HL-60/S4 (cell line): ENCODE results near the gene GOLM1.
"Not testable (repeated sequence)": the region's sequence is repeated elsewhere in the genome, so short reads cannot be mapped to it uniquely, and the experiment has no call there.

Experiments used
- in situ Hi-C: fragments of 300-500 bp; cut with MboI; formaldehyde crosslinking; loops from 2 replicates; pipeline ENCODE4 v1.14.3; 2022; ENCODE audit warnings: low sequenced_read_pairs

The GOLM1 gene, protein sequence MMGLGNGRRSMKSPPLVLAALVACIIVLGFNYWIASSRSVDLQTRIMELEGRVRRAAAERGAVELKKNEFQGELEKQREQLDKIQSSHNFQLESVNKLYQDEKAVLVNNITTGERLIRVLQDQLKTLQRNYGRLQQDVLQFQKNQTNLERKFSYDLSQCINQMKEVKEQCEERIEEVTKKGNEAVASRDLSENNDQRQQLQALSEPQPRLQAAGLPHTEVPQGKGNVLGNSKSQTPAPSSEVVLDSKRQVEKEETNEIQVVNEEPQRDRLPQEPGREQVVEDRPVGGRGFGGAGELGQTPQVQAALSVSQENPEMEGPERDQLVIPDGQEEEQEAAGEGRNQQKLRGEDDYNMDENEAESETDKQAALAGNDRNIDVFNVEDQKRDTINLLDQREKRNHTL

DNA sequence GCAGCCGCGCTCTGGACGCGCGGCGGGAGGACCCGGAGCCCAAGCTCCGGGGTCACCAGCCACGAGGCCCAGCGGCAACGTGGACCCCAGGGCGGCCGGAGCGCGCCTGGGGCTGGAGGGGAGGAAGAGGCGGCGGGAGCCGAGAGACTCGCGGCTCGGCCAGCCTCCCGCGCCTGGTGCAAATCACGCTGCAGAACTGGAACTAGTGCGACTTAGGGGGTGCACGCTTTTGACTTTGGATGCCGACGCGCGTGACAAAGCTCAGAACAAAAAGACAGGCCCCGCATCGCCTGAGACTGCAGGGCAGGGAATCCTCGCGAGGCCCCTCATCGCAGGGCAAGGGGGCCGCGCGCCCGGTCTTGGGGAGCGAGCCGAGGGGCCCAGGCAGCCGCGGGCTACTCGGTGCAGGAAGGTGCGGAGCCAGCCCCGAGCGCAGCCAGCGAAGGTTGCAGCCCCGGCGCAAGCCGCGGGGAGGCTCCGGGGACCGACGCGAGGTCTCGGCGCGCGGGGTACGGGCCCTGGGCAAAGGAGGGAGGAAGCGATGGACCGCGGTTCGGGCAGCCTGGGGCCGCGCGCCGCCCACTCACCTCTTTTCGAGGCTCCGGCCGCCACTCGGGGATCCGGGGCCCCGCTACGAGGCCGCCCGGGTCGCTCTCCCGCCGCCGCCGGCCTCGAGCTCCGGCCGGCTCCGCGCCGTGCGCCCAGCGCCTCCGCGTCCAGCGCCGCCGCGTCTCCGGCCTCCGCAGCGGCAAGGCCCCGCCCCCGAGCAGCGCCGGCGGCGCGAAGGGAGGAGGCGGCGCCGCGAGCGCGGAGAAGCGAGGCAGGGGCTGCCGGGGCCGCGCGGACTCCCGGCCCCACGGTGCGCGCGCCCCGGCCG lies at the start of gene GOLM1:
GOLM1 (minus strand) TSS at position 735 of the 877 bp plus-strand sequence. CDS start 20,238 bp downstream, outside the sequence.
- in situ Hi-C loops = no loop called here

DNA sequence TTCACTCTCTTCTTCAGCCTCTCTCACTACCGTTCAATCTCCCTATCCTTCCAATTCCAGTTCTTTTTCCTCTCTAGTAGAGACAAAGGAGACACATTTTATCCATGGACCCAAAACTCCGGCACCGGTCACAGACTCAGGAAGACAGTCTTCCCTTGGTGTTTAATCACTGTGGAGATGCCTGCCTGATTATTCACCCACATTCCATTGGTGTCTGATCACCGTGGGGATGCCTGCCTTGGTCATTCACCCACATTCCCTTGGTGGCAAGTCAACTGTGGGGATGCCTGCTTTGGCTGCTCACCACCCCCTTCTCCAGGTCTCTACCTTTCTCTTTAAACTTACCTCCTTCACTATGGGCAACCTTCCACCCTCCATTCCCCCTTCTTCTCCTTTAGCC lies 47.3 kb upstream of the GOLM1 start:
- in situ Hi-C loops = not testable (repeated sequence)

DNA sequence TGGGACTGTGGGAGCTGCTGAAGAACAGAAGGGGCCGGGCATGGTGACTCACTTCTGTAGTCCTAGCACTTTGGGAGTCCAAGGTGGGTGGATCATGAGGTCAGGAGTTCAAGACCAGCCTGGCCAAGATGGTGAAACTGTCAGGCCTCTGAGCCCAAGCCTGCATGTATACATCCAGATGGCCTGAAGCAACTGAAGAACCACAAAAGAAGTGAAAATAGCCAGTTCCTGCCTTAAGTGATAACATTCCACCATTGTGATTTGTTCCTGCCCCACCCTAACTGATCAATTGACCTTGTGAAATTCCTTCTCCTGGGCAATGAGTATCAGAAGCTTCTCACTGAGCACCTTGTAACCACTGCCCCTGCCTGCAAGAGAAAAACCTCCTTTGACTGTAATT lies 46.6 kb upstream of the GOLM1 start:
- in situ Hi-C loops = not testable (repeated sequence)

DNA sequence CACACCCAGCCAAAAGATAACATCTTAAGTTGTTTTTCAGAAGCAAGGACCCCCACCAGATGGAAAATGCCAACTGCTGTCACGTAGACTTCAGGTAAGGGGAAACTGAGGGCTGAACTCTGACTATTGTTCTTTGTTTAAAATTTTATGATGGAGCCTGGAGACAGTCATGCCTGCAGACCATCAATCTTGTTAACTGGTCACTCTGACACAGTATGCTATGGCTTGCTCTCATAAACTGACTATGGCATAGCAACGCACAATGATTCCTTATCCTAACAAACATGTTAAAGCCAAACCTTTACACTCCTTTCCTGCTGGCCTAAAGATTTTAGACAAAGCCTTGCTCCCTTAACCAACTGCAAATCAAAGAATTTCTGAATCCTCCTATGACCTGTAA lies 43.6 kb upstream of the GOLM1 start:
- in situ Hi-C loops = no loop called here

DNA sequence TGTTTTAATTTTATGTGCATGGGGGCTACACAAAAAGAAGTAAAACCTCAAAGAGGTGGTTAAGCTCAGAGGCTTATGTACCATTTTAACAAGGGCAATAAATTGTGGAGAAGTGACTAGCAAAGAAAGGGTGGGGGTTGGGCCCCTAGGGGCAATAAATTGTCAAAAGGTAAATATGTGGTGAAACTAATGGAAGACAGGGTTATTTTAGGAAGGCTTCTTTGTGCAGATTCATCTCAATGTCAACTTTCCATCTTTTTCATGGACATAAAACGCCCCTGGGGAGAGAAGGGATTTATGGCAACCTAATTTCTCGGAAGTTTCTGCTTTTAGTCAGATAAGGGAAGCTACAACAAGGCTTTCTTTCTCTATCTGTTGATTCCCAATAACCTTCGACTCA lies 42.5 kb upstream of the GOLM1 start:
- in situ Hi-C loops = no loop called here

DNA sequence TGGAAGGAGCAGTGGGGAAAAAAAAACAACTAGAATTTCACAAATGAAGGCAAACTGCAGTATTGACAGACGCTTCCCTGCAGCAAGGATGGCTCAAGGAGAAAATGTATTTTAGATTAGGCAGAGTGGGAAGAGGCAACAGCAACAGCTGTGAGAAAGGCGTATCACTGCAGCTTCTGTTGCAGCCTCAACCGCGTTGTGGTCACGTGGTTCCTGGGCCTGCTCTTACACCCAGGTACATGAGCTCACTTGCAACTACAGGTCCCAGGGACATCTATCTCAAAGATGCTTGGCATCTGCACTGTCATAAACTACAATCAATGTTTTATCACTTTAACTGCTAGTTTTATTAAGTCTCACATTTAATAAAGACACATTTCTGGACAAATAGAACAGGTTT lies 36.0 kb upstream of the GOLM1 start:
- in situ Hi-C loops = no loop called here

DNA sequence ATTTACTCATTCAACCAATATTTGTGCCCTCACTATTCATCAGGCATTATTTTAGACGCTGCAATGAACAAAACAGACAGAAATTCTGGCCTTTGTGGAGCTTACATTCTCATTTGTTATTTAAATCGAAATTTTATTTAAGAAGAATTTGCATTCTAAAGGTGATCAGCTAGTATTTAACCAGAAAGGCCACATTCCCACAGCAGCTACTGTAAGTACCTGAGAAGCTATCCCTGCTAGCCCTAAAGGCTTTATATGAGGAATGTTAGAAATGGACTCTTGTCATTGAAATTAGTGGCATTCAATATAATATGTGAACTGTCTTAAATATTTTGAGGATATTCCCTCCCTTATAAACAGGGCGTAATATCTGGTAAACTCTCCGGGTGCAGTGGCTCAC lies 35.0 kb upstream of the GOLM1 start:
- in situ Hi-C loops = no loop called here

DNA sequence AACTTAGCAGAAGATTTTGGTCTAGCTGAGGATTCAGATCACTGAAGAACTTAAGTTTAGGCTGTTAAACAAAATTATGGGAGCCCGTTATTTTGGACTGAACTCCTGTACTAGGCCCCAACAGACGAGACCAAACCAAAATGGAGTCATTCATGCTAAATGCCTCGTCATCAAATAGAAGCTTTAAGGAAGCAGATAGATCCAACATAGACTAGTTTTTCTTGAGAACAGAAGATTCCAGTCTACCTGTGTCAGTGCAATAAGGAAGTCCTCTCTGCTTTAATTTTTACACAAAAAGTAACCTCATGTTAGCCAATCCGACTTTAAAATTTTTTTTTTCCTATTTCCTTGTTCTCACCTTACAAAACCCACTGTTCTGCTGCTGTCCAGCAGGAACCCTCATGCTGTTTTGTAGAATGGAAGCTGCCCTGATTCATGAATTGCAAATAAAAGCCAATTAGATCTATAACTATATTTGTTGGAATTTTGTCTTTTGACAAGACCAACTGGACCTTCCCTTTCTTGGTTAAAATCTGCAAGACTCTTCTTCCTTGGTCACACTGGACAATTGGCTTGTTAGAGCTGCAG lies 29.0 kb upstream of the GOLM1 start:
- in situ Hi-C loops = no loop called here

DNA sequence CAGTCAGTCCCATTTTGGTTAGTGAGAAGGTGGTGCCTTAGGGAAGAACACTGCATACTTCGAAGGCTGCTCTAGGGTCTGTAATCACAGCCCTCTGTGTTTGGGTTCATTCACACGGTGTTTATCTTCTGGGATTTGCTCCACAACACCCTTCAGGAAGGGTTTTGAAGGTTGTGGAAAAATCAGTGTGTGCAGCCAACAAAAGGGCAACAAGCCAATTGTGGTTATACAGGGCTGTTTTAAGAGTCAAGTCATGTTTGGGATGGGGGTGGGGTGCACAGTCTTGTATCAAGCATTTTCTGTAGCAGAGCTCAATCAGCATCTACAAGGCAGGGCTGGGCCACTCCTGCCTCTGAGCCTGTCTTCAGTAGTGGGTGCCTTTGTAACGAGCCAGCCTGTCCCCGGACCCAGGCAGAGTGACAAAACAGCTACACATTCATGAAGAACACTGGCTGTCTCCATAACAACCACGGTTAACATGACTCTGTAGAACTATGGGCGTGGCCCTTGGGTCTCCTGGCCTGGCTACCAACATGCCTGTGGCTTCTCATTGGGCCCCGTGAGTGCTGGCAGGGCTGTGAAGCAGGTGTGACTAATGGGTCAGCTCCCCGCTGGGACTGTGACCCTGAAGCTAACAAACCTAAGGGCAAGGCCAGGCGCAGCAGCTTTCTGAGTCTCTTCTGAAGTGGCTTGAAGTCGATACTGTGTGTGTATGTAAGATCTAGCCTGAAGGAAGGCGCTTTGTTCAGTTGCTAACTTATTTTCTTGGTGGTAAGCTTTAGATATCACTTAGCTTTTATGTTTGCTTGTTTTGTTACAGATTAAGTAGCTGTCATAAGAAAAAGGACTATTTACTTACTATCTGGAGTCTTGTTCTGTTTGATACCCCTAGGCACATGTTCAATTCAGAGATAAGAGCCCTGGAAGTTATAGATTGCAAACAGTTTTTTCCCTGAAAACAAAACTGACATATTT lies 27.9 kb upstream of the GOLM1 start:
- in situ Hi-C loops = no loop called here

DNA sequence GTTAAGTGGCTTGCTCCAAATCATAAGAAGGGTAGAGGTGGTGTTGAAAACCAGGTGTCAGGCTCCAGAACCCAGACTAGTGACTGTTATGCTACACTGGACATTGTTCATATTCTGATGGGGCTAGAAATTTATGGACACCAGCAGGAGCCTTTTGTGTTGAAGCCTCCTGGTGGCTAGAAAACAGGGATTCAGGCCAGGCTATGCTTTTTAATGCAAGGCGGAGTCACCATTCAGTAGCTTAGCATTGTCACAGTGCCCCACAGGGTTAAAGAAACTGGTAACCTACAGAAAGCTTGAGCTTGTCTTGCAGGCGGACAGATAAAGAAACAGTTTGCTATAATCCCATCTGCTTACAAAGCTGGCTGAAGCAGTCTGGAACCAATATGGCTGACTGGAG lies 23.0 kb upstream of the GOLM1 start:
- in situ Hi-C loops = no loop called here

DNA sequence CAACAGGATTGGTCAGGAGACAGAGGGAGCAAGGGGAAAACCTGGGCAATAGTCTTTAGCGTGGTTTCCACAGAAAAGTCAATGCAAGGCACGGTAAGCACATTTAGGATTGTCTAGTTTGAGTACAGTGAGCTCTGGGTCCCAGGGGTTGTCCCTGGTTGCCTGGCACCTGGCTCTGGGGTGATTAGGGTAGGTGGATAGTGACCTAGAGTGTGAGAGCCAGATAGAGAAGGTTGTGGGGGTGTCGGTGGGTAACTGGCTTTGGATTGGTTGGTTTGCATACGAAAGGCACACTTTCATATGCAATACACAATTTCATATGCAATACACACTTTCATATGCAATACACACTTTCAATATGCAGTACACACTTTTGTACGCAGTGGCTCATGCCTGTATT lies 20.1 kb upstream of the GOLM1 start:
- in situ Hi-C loops = no loop called here

DNA sequence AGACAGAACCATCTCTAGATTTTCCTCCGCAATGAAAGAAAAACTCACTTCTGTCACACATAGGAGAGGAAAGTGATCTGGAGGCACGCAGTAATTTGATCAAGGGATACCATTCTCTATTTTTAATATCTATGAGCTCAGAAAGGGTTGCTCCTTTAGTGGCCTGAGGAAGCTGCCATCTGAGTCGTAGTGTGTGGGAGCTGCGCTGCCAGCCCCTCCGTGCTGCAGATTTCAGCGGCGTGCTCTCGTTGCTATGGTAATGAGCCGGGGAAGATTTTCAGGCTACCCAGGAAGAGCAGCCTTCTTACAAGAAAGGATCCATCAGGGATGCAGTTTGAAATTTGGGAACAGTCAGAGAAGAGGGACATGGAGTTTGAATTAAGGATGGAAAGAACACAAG lies 17.1 kb upstream of the GOLM1 start:
- in situ Hi-C loops = no loop called here

DNA sequence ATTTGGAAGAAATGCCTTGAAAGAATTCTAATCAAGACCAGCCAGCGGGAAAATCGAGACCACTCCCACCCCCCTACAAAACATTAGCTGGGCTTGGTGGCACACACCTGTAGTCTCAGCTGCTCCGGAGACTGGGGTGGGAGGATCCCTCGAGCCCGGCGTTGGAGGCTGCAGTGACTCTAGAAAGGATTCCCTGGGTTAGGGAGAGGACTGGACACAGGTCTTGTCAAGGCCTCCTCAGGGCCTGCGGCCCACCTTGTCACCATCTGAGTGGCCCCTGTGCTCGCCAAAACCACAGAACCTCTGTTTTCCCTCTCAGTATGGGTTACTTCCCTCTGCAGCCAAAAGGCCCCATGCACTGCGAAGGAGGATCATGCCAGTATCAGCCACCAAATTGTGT lies 16.5 kb upstream of the GOLM1 start:
- in situ Hi-C loops = no loop called here

DNA sequence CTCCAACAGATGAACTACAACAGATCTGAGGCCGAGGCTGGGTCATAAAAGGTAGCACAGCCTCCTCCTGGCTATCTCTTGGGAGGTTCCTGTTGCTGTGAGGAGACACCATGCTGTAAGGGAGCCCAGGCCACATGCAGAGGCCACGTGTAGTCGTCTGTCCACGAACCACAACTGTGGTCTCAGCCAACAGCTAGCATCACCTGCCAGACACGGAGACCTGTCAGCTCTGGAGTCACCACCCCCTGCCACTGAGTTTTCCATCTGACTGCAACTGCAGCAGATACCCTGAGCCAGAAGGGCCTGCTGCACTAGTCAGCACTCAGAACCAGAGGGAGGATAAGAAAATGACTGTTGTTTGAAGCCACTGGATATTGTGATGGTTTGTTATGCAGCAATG lies 12.7 kb upstream of the GOLM1 start:
- in situ Hi-C loops = no loop called here

DNA sequence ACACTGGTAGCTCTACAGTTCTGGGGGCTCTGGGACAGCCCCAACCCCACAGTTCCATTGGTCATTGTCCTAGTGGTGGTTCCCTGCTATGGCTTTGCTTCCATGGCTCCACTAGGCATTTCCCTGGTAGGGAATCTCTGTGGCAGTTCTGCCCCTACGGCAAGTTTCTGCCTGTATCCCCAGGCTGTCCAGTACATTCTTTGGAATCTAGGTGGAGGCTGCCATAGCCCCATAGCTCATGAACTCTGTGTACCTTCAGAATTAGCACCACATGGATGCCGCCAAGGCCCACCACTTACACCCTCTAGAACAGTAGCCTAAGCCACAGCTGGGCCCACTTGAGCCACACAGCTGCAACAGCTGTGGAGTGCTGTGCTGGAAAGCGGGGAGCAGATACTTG lies 3.3 kb upstream of the GOLM1 start:
- in situ Hi-C loops = no loop called here

DNA sequence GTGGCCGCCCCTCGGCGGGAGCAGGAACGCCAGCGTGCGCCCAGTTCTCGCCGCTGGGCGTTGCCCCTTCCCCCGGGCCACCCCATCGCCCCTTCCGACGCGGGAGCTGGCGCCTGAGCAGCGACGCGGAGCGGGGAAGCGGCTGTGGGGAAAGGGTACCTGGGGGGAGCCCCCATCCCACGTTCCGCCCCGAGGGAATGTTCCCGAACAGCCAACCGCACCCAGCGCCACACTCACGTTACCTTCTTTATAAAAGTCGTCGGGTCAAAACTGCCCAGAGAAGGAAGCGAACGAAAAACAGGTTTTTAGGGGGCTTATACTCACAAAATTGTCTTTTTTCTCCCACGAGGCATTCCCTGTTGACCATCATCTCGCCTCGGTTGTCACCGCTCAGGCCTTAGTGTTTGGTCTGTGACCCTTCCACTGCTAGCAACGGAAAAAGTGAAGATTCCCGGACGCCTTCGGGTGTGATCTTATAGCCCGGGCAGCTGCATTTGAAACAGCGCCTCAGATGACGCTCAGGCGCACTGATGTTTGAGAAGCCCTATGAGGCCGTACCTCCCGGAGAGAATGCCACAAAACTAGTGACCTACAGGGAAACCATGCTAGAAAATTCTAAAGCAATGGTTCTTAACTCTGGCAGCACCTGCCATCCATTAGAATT lies 475 bp upstream of the GOLM1 start:
- in situ Hi-C loops = no loop called here

DNA sequence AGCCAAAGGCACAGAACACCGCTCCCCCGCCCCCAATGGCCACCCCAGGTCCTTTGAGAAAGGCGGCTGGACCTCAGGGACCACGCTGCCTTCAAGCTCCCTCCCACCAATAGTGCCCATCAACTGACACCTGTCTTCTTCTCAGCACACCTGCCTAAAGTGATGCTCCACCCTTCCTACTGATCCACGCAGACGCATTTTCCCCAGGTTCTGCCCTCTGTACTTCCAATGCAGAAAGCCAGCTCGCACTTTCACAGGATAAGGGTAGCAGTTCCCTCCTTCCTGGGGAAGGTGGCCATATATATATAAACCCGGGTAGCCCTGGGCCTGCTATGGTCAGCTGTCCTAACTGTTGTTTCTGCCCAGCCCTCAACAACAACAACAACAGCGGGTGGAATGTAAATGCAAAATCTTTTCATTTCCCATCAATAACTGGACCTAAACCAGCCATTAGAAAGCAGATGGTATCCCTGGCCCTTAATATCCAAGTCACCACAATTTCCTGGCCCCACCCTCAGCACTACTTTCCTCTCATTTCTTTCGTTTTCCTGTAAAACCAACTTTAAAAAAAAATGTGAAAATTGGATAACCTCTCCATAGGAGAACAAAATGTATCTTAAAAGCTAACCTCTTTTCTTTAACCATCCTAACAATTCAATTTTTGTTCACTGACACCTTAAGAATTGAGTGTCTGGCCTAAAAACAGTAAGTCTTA lies 1.7 kb downstream of the GOLM1 start:
- in situ Hi-C loops = no loop called here

DNA sequence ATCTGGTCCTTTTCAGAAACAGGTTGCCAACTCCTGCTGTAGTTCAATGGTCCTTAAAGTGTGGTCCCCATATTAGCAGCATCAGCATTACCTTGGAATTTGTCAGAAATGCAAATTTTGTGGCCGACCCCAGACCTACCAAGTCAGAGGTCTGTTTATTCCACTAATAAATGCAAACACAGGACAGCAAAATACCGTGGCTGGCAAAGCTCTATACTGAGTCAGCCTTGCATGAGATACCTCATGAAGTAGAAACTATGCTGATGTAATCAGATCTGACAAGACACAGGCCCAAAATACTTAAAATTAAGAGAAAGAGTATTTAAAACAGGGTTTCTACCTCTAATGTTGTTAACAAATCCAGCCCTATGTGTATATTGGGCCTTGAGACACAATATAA lies 3.0 kb downstream of the GOLM1 start:
- in situ Hi-C loops = no loop called here

DNA sequence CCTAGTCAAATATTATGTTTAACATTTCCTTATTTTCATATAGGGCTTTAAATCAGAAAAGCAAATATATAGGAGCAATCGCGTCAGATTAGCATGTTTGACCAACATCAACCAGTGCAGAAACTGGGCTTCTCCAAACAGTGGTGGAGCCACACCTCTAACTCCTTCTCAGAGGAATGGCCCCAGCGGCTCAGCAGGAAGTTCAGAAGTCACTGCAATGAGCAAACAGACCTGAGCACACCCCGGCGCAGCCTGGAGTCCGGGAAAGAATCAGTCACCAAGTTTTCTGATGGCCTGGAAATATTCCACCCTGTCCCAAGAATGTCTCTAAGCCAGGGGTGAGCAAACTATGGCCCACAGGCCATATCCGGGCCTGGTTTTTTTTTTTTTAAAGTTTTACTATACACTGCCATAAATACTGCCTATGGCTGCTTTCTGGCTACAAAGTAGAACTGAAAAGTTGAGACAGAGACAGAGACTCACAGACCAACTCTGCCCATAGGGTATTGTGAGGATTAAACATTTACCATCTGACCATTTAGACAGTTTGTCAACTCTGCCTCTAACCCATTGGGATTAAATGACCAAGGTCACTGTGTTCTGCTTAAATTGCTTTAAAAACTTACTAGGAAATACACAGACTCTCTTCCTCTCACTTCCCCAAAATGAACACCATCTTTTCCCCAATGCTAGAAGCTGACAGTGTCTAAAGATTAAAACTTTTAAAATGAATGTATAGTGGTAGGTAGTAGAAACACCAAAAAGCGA lies 5.4 kb downstream of the GOLM1 start:
- in situ Hi-C loops = no loop called here
